HG03457 (cell line): Measurements from ENCODE around the gene STMN3.
"Not testable (repeated sequence)": the region's sequence is repeated elsewhere in the genome, so short reads cannot be mapped to it uniquely, and the experiment has no call there.

Source experiments
- ATAC-seq: cut with Tn5 transposase; IDR thresholded peaks from one replicate; pipeline ENCODE4 v1.9.1; 2021; ENCODE audit warnings: moderate number of reproducible peaks; ENCODE audit not compliant: unreplicated experiment

Gene STMN3

GRCh38 chr20:63678667-63679465 is 25.6 kb upstream of the STMN3 start:
- ATAC-seq = no peak

DNA sequence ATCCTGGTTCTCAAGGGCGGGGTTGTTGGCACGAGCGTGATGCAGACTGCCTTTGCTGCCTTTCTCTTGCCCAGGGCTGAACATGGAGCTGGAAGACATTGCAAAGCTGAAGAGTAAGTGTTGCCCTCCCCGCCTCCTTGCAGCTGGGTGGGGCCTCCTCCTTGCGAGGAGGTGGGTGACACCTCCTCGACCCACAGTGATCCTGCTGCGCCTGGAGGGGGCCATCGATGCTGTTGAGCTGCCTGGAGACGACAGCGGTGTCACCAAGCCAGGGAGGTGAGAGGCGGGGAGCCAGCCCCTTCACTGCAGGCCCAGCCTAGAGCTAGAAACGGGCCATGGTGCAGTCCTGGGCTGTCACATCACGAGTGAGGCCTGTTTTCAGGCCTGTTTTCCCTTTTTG is 24.8 kb upstream of the STMN3 start:
- no peak for ATAC-seq

GRCh38 chr20:63675681-63676368 is 22.6 kb upstream of the STMN3 start:
- no peak for ATAC-seq

GRCh38 chr20:63673951-63674350 is 20.7 kb upstream of the STMN3 start:
- ATAC-seq = no peak

DNA sequence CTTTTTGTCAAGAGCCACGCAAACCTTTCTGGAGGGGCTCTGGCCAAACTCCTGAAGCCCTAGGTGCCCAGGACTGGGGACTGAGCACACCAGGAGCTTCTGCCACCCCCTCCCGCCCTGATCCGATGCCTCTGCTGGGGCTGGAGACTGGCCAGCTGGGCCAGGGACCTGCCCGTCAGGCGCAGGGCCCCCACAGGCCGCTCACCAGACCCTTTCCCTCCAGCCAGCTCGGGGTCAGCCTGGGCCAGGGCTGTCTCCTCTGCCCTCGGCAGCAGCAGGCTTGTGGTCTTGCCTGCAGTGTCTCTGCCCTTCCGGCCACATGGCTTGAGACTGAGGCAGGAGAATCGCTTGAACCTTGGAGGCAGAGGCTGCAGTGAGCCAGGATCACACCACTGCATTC is 19.4 kb upstream of the STMN3 start:
- ATAC-seq = no peak

DNA sequence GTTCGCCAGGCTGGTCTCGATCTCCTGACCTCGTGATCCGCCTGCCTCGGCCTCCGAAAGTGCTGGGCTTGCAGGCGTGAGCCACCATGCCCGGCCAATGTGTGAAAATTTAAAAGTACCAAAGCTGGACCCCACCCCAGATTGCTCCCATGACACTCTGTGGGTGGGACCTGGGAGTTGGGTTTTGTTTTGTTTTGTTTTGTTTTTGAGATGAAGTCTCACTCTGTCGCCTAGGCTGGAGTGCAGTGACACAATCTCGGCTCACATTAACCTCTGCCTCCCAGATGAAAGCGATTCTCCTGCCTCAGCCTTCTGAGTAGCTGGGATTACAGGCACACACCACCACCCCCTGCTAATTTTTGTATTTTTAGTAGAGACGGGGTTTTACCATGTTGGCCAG is 18.5 kb upstream of the STMN3 start:
- not testable (repeated sequence) for ATAC-seq

GRCh38 chr20:63668351-63668750 is 15.1 kb upstream of the STMN3 start:
- ATAC-seq = no peak

DNA sequence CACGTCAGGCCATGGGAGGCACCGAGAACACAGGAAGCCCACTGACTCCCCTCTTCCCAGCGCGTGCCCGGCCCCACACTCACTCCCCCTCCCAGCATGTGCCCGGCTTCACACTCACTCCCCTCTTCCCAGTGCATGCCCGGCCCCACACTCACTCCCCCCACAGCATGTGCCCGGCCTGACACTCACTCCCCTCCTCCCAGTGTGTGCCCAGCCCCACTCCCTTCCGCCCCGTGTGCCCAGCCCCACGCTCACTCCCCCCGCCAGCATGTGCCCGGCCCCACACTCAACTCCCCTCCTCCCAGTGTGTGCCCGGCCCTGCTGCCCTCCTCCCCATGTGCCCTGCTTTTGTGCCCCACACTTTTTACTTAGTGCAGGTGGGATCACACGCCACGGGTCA is 14.6 kb upstream of the STMN3 start:
- no peak for ATAC-seq

DNA sequence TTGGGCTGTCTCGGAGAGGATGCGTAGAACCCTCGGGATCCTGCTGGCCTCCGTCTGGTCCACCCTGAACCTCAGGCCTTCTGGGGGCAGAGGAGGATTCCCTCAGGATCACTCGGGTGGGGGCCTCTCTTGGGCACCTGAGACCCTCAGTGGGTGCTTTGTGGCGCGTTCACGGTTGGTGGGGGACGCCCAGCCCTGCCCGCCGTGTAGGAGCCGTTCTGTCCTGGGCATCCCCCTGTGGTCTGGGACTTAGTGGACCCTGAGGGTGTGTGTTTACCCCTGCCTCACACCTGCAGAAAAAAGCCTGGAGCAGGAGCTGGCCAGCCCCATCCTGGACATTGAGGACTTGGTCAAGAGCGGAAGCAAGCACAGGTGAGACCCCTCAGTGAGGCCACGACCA is 12.5 kb upstream of the STMN3 start:
- ATAC-seq = no peak

DNA sequence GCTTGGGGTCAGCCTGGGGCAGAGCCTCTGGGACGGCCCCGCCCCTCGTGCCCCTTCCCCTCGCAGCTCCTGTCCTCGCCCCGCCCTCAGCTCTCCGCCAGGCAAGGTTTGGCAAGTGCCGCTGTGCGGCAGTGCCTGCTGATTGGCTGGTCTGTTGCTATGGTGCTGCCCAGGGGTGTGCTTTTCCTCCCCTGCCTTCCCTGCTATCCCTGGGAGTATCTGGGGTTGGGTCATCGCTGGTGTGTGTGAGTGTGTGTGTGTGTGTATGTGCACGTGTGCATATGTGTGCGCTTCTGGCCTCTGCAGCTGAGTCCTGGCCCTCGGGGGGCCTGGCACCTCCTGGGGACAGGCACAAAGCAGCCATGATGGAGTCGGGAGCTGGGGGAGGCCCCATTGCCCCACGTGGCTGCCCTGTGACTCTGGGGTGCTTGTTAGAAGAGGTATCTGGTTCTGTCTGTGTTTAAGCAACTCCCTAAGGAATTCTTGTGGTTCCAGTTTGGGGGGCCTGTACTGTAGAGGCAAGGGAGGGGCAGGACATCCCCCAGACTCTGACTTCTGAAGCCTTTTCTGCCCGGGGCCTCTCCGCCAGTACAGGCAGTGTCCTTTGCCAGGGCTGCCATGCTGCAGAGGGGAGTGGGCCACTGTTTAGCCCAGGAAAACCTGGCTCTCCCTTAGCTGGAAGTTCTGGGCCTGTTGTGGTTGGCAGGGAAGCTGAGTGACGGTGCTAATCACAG is 11.8 kb upstream of the STMN3 start:
- no peak for ATAC-seq

DNA sequence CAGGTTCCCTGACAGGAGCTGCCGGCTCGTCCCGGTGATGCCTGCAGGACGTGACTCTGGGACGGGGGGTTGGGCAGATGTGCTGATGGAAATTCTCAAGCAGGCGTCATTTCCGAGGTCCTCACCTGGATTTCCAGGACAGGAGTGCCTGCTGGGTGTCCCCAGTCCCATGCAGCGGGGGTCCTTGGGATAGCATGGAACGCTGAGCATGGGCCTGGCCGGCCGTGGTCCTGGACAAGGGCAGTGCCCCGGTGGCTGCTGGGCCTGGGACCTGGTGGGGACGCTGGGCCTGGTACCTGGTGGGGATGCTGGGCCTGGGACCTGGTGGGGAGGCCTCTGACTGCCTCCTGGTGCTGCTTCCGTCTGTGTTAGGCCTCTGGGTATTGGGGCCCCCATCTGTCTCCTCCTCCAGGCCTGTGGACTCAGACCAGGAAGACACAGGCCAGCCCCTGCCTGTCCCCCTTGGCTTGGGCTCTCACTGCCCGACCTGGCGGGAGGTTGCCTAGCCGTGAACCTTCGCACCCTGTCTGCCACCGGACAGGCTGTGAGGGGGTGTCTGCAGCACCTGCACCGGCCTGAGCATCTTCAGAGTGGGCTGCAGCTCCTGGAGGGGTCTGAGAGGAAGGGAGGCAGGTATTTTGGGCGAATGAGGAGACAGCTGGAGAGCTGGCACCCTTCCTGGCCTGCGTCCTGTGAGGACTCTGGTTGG is 11.1 kb upstream of the STMN3 start:
- ATAC-seq = no peak

- no peak for ATAC-seq
Observed at GRCh38 chr20:63663332-63664066, 10.3 kb upstream of the STMN3 start.

DNA sequence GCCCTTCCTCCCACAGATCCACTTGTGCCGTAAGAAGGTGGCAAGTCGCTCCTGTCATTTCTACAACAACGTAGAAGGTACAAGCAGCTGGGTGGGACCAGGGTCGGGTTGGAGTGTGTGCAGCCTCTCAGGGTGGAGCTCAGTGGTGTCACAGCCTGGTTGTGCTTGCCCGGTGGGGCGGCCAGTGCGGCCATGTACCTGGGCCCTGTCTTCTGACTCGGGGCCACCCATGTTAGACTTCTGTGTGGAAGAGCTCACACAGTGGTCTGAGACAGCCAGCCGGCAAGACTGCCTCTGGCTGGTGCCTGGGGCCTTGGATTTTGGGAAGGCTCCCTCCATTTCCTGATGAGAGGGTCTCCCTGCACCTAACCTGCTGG is 9.6 kb upstream of the STMN3 start:
- no peak for ATAC-seq

- no peak for ATAC-seq
Observed at GRCh38 chr20:63661959-63662812, 9.0 kb upstream of the STMN3 start.

DNA sequence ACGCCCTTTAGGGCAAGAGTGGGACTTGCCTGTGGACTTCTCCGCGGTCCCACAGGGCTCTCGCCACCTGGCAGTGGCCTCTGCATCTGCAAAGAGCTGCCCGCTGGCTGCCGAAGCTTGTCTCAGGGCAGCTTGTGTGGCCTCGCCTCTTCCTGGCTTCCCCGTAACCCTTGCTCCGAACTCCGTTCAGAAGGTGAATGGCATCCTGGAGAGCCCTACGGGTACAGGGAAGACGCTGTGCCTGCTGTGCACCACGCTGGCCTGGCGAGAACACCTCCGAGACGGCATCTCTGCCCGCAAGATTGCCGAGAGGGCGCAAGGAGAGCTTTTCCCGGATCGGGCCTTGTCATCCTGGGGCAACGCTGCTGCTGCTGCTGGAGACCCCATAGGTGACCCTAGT is 7.9 kb upstream of the STMN3 start:
- no peak for ATAC-seq

GRCh38 chr20:63660622-63661021 is 7.4 kb upstream of the STMN3 start:
- no peak for ATAC-seq

DNA sequence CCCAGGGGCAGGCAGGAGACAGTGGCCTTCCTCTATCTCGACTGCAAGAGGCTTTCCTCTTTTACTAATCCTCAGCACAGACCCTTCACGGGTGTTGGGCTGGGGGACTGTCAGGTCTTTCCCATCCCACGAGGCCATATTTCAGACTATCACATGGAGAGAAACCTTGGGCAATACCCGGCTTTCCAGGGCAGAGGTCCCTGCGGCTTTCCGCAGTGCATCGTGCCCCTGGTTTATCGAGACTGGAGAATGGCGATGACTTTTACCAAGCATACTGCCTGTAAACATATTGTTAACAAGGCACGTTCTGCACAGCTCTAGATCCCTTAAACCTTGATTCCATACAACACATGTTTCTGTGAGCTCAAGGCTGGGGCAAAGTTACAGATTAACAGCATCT is 7.0 kb upstream of the STMN3 start:
- ATAC-seq = not testable (repeated sequence)

DNA sequence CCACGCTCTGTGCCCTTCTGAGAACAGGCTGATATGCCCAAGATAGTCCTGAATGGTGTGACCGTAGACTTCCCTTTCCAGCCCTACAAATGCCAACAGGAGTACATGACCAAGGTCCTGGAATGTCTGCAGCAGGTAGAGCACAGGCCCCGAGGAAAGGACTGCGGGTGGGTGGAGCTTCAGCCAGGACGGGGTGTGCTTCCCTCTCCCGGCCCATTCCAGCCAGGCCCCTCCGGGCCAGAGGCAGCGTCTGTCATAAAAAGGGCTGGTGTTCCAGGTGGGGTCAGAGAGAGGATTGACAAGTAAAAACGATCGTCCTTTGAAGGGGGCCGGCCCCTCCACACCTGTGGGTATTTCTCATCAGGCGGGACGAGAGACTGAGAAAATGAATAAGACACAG is 6.1 kb upstream of the STMN3 start:
- ATAC-seq = no peak

DNA sequence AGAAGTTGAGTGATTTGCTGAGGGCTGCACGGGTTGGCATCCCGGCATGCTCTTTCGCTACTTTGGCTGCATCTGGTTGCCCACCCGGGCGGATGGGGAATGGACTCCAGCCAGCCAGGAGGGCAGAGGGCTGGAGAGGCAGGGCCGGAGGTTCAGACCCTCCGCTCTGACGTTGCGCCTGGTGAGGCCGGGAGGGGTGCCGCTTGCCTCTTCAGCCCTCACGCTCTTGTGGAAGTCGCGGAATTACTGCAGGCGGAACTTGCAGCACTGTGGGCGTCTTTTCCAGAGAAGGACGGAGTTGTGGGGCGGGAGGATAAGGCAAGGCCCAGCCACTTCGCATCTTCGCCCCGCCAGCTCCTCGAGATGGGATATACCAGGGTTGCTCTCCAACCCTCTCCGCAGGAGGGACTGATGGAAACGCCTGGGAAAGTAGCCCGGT is 5.5 kb upstream of the STMN3 start:
- peak; percentile 23 for ATAC-seq
